Stomach (tissue), 4 donors: ENCODE measurements around the gene LBX2.

Source experiments
- EP300 ChIP-seq: sonication (generic); formaldehyde crosslinking; IDR thresholded peaks from one replicate; pipeline ENCODE4 v1.6.1; 2017; ENCODE audit warnings: antibody characterized with exemption
- POLR2A ChIP-seq, 4 donors: fragments of 450-650 bp; IDR thresholded peaks; one replicate each; pipeline ENCODE4 v1.6.1; 2016; ENCODE audit warnings: antibody characterized with exemption in 4 of 4, control low read depth in 2 of 4, mild to moderate bottlenecking in 1 of 4, moderate library complexity in 1 of 4

GRCh38 chr2:74461187-74462053, 38.0 kb downstream of the LBX2 start:
- TF ChIP-seq POLR2A (IDR thresholded peaks at IDR 0.05) (no peak), EP300 (no peak)
